Gastrocnemius medialis (tissue), 4 donors: ENCODE data around the gene CHKA.

ENCODE experiments used
- POLR2A ChIP-seq, 2 donors: fragments of 450-650 bp; IDR thresholded peaks; one replicate each; pipeline ENCODE4 v1.6.1; 2017; ENCODE audit warnings: antibody characterized with exemption in 2 of 2, mild to moderate bottlenecking in 2 of 2, moderate library complexity in 2 of 2
- TF ChIP-seq, protein P1 (sequence below), 5 experiments: fragments of 450-650 bp in 3 of 5; fragments of 200-600 bp in 2 of 5; sonication (generic) in 2 of 5; IDR thresholded peaks in 4 of 5; conservative IDR thresholded peaks in 1 of 5; 1 replicate in 4 of 5; 2 replicates in 1 of 5; pipeline ENCODE4 v1.5.1; 2016 to 2019; ENCODE audit warnings: antibody characterized with exemption in 5 of 5, mild to moderate bottlenecking in 3 of 5, moderate library complexity in 3 of 5

DNA sequence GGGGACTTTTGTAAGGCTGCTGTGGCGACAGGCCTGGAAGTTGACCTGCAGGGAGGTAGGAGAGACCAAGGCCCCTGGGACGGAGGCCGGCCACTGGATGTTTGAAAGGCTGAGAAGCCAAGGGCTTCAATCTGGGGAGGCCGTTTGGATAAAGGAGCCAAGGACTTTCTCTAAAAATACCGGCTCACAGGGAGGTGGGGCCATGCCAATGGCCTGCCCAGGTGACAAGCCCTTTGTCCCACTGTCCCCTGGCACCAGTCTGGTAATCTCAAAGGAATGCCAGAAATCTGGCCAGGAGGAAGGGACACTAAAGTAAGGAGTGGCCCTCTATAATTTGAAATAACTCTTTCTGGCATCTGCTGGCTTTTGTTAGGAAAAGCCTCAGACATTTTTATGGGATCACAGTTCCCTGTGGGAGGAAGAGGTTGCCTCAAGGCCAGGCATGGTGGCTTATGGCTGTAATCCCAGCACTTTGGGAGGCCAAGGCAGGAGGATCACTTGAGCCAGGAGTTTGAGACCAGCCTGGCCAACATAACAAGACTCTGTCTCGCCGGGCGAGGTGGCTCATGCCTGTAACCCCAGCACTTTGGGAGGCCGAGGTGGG lies 1.9 kb upstream of the CHKA start:
- TF ChIP-seq, protein P1, sequence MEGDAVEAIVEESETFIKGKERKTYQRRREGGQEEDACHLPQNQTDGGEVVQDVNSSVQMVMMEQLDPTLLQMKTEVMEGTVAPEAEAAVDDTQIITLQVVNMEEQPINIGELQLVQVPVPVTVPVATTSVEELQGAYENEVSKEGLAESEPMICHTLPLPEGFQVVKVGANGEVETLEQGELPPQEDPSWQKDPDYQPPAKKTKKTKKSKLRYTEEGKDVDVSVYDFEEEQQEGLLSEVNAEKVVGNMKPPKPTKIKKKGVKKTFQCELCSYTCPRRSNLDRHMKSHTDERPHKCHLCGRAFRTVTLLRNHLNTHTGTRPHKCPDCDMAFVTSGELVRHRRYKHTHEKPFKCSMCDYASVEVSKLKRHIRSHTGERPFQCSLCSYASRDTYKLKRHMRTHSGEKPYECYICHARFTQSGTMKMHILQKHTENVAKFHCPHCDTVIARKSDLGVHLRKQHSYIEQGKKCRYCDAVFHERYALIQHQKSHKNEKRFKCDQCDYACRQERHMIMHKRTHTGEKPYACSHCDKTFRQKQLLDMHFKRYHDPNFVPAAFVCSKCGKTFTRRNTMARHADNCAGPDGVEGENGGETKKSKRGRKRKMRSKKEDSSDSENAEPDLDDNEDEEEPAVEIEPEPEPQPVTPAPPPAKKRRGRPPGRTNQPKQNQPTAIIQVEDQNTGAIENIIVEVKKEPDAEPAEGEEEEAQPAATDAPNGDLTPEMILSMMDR (IDR thresholded peaks at IDR 0.05 in 4 of 5, conservative IDR thresholded peaks at IDR 0.05 in 1 of 5) = no peak
- TF ChIP-seq POLR2A (IDR thresholded peaks at IDR 0.05) = no peak
